ENCODE results near the gene SOX3.

DNA sequence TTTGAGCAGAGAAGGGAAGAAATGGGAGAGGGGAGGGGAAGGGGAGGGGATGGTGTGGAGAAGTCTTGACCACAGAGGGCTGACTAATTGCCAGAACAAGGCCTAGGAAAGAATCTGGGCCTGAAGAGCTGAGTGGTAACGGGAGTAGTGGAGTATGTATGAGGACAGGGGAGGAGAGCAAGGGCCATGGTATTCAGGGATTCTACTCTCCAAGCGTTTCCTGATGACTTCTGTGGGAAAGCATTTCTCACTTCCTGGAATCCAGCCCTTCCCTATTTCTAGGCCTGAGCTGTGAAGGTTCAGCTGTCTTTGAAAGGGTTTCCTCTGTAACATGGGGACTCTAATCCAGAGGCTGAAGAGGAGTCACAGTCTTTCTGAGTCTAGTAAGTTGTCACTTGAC lies 19.7 kb upstream of the SOX3 start:
- TF ChIP-seq SUZ12 (IDR thresholded peaks at IDR 0.05; ENCODE audit: extremely low read depth, insufficient read depth, insufficient read length) (no peak), ZNF274 (IDR thresholded peaks at IDR 0.05; ENCODE audit: low read depth, low read length) (no peak), YY1 (IDR thresholded peaks at IDR 0.05; ENCODE audit: insufficient read depth, insufficient read length) (no peak)
